Fibroblast of skin of scalp (primary cell): ENCODE results near the gene SEMA4D.

Source experiments
- DNase-seq: peaks from one replicate; pipeline ENCODE4 v3.0.0-alpha.2; 2013

SEMA4D gene

GRCh38 chr9:89502038-89502601, 4.2 kb upstream of the SEMA4D start:
- DNase-seq, result no peak

- DNase-seq, result no peak
Measured at GRCh38 chr9:89501311-89501898, 3.5 kb upstream of the SEMA4D start.

- no peak for DNase-seq
Measured at GRCh38 chr9:89500008-89500407, 2.1 kb upstream of the SEMA4D start.

- no peak for DNase-seq
Measured at GRCh38 chr9:89498852-89499480, 1.1 kb upstream of the SEMA4D start.

GRCh38 chr9:89497257-89497963, 503 bp downstream of the SEMA4D start:
- no peak for DNase-seq

- no peak for DNase-seq
Measured at GRCh38 chr9:89496645-89497256, 1.2 kb downstream of the SEMA4D start.

GRCh38 chr9:89495824-89496560, 1.9 kb downstream of the SEMA4D start:
- DNase-seq, result no peak

- no peak for DNase-seq
Measured at GRCh38 chr9:89494199-89494598, 3.7 kb downstream of the SEMA4D start.

GRCh38 chr9:89493671-89494070, 4.2 kb downstream of the SEMA4D start:
- DNase-seq, result no peak

- DNase-seq, result no peak
Measured at GRCh38 chr9:89493181-89493580, 4.7 kb downstream of the SEMA4D start.

GRCh38 chr9:89492586-89492985, 5.3 kb downstream of the SEMA4D start:
- DNase-seq, result no peak

GRCh38 chr9:89491694-89492093, 6.2 kb downstream of the SEMA4D start:
- no peak for DNase-seq

- no peak for DNase-seq
Measured at GRCh38 chr9:89489548-89490530, 8.1 kb downstream of the SEMA4D start.

- DNase-seq, result no peak
Measured at GRCh38 chr9:89488936-89489335, 9.0 kb downstream of the SEMA4D start.

GRCh38 chr9:89488131-89488530, 9.8 kb downstream of the SEMA4D start:
- DNase-seq, result no peak

GRCh38 chr9:89486681-89487080, 11.2 kb downstream of the SEMA4D start:
- DNase-seq, result no peak

- DNase-seq, result no peak
Measured at GRCh38 chr9:89484475-89485404, 13.2 kb downstream of the SEMA4D start.

- DNase-seq, result no peak
Measured at GRCh38 chr9:89483592-89484474, 14.1 kb downstream of the SEMA4D start.

- DNase-seq, result no peak
Measured at GRCh38 chr9:89482901-89483361, 15.0 kb downstream of the SEMA4D start.
